GM18505 (cell line): ENCODE results near the gene LIMS2.

Experiments used
- ATAC-seq: cut with Tn5 transposase; IDR thresholded peaks from one replicate; pipeline ENCODE4 v1.9.1; 2021; ENCODE audit not compliant: unreplicated experiment
- POLR2A ChIP-seq: IDR thresholded peaks from 4 replicates; pipeline ENCODE4 v1.6.1; 2011; ENCODE audit warnings: borderline replicate concordance; ENCODE audit not compliant: insufficient read depth, insufficient read length; ENCODE audit errors: extremely low read depth

The LIMS2 gene

GRCh38 chr2:127706215-127706990 is 31.1 kb upstream of the LIMS2 start:
- no peak for TF ChIP-seq POLR2A
- ATAC-seq: no peak

- ATAC-seq: no peak
These were observed 30.2 kb upstream of the LIMS2 start for GRCh38 chr2:127705391-127706065.

GRCh38 chr2:127704641-127705390 is 29.5 kb upstream of the LIMS2 start:
- no peak for TF ChIP-seq POLR2A
- no peak for ATAC-seq

More at GRCh38 chr2:127705391-127706065, 30.2 kb upstream of the LIMS2 start:
- TF ChIP-seq POLR2A: no peak

GRCh38 chr2:127703282-127703681 is 28.0 kb upstream of the LIMS2 start:
- no peak for TF ChIP-seq POLR2A
- ATAC-seq: no peak

DNA sequence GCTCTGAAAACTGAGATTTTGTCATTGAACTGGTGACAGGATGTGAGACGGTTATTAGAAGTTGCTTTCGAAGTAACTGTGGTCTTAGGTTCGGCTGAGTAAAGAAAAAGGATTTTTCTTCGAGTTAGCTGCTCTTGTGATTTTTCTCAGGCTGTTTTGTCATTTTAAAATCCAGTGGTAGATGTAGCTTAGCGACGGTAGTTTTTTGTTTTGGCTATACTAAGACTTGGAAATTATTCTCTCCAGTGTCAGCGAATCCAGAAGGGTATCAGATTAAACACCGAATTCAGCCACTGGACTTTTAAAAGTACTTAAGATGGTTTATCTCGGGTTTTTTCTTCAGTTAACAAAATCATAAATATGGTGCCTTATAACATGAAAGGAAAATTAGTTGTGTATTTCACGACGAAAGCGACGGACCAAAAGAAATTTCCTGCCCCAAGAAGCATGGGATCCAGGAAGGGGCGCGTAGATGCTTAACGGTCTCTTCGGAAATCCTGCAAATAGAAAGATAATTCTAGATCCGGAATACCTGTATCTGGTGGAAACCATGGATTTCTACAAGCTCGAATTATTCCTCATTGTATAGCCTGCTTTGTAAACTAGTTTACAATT is 27.2 kb upstream of the LIMS2 start:
- no peak for TF ChIP-seq POLR2A

GRCh38 chr2:127701651-127702394 is 26.5 kb upstream of the LIMS2 start:
- ATAC-seq: peak; percentile 50
- TF ChIP-seq POLR2A: peak; percentile 61

More for the DNA sequence above, 27.2 kb upstream of the LIMS2 start:
- ATAC-seq: no peak

- peak; percentile 99 for TF ChIP-seq POLR2A
- peak; percentile 69 for ATAC-seq
These were observed 25.9 kb upstream of the LIMS2 start, which contains the start of gene SFT2D3 for GRCh38 chr2:127701193-127701650. Gene SFT2D3 (plus strand): TSS chr2:127701497. CDS start chr2:127701529, 32 bp downstream.

DNA sequence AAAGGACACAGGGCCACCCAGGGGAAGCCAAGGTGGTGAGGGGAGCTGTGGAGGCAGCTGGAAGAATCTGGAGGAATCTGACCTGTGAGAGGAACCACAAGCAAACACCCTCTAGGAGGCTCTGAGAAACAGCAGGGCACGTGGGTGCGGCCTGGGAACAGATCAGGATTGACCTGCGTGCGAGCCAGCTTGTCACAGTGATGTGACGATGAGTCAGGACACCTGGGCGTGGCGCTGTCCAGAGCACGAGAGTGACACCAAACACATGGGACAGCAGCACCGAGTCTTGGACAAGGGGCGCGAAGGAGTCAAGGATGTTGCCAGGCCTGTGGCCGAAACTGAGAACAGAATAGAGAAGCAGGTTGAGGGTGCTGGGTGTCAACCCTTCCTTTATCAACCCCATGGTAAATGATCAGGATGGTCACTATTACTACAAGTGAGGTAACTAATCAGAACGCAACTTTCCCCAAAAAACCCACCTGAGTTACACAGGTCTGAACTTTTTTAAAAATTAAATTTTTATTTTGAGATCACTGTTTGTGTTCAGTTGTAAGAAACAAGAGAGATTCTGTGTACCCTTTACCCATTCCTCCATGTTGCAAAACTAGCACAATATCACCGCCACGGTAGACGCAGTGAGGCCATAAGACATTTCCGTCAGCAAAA is 25.3 kb upstream of the LIMS2 start:
- peak; percentile 60 for ATAC-seq

GRCh38 chr2:127698553-127699355 is 23.4 kb upstream of the LIMS2 start:
- no peak for ATAC-seq
- no peak for TF ChIP-seq POLR2A

More for the DNA sequence above, 25.3 kb upstream of the LIMS2 start:
- TF ChIP-seq POLR2A: no peak

DNA sequence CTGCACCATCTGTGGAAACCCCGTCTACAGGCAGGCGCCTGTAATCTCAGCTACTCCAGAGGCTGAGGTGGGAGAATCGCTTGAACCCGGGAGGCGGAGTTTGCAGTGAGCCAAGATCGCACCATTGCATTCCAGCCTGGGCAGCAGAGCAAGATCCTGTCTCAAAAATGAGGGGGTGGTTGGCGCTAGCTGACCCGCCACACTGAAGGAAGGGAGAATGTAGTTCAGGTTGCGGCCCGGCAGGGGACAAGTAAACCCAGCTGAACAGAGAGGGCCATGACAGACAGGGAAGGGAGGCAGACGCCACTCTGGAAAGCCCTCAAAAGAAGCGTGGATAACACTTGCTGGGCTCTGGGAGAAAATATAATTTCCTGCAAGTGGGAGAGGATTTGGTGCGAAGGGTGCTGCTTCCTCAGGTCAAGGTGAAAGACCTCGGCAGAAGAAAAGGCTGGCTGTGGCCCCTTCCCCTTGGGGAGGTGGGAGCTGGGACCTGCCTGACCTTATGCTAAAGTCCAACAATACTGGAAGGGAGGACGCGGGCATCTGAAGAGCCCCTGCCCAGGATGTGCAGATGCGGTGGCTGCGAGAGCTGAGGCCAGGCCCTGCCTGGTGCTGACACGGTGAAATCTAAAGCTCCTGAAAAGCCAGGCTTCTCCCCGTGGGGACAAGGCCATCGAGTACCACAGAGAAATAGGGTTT is 22.3 kb upstream of the LIMS2 start:
- ATAC-seq: no peak
- no peak for TF ChIP-seq POLR2A
